WERI-Rb-1 (cell line): ENCODE results near the gene SNAP25.

Source experiments
- DNase-seq: peaks from one replicate; pipeline ENCODE4 v3.0.0-alpha.2; 2020
- H3K27ac ChIP-seq: fragments of 250-450 bp; sonication (Bioruptor Pico); 2 replicates; pipeline ENCODE4 v1.5.1; 2020; ENCODE audit warnings: mild to moderate bottlenecking, moderate library complexity
- H3K27me3 ChIP-seq: fragments of 250-450 bp; sonication (Bioruptor Pico); 2 replicates; pipeline ENCODE4 v1.5.1; 2021; ENCODE audit warnings: mild to moderate bottlenecking, low read depth, moderate library complexity; ENCODE audit not compliant: insufficient read depth, severe bottlenecking
- H3K36me3 ChIP-seq: fragments of 250-450 bp; sonication (Bioruptor Pico); 2 replicates; pipeline ENCODE4 v1.5.1; 2020; ENCODE audit warnings: mild to moderate bottlenecking, moderate library complexity
- H3K4me3 ChIP-seq: 2 replicates; pipeline ENCODE4 v1.5.1; 2011; ENCODE audit warnings: low read depth, mild to moderate bottlenecking, control low read depth, low read length
- H3K9me3 ChIP-seq: fragments of 250-450 bp; sonication (Bioruptor Pico); 2 replicates; pipeline ENCODE4 v1.5.1; 2021; ENCODE audit warnings: mild to moderate bottlenecking, moderate library complexity; ENCODE audit not compliant: severe bottlenecking
- TF ChIP-seq, protein P1 (sequence below): IDR thresholded peaks from 2 replicates; pipeline ENCODE4 v1.5.1; 2011; ENCODE audit warnings: low read depth, mild to moderate bottlenecking, control low read depth, inconsistent platforms, low read length

Gene SNAP25

DNA sequence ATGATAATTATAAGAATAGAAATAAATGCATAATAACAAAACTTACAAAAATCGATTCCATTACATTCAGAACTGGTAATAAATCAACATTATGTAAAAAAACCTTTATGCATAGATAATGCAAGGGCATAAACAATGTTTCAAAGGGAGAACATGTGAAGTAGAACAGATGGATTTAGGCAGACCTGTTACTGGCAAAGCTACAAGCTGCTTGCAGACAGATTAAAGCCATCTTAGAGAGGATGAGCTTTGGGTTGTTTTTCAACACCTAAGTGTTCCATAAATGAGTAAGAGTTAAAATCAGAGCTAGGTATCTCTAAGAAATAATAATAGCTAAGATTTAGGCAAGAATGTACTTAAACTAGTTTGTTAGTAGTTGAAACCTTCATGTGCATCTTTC lies 37.2 kb downstream of the SNAP25 start:
- Histone ChIP-seq H3K27me3 (no peaks in the 10 kb centered on the region), H3K9me3 (no peaks in the 10 kb centered on the region), H3K27ac (peak overlapping the region; percentile 39), H3K36me3 (no peaks in the 10 kb centered on the region), H3K4me3 (no peak overlapping the region)
- TF ChIP-seq, protein P1, sequence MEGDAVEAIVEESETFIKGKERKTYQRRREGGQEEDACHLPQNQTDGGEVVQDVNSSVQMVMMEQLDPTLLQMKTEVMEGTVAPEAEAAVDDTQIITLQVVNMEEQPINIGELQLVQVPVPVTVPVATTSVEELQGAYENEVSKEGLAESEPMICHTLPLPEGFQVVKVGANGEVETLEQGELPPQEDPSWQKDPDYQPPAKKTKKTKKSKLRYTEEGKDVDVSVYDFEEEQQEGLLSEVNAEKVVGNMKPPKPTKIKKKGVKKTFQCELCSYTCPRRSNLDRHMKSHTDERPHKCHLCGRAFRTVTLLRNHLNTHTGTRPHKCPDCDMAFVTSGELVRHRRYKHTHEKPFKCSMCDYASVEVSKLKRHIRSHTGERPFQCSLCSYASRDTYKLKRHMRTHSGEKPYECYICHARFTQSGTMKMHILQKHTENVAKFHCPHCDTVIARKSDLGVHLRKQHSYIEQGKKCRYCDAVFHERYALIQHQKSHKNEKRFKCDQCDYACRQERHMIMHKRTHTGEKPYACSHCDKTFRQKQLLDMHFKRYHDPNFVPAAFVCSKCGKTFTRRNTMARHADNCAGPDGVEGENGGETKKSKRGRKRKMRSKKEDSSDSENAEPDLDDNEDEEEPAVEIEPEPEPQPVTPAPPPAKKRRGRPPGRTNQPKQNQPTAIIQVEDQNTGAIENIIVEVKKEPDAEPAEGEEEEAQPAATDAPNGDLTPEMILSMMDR, result no peak
- DNase-seq, result no peak

DNA sequence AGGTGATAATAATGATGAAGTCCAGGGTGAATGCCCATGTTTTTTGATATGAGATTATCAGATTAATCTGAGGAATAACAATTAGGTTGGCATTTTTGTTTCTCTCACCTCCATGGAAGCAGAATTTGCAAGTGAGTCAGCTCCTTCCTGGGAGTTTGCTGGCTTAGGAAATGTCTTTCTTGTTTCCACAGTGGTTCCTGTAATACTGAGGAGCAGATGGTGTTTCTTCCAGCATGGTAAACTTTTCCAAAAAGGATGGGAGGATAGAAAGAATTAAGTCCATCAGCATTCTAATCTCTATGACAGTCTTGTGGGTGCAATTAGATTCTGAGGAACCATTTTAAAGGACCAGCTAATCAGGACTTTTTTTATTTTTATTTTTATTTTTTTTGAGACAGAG lies 40.5 kb downstream of the SNAP25 start:
- no peak overlapping the region for H3K27ac ChIP-seq
- TF ChIP-seq, protein P1, result no peak

DNA sequence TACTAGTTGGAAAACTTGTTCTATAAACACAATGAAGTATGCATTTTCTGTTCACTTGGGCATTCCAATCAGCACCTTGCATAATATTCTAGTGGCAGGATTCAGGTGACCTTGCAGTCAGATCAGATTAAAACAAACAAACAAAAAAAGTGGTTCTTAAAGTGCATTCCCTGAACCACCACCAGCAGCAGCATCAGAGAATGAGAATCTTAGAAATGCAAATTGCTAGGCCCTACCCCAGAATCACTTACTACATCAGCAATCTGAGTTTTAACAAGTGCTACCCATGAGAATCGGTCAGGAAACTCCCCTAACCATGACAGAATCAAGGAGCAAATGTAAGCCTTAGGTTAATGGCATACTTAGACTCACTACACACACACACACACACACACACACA lies 41.7 kb downstream of the SNAP25 start:
- Histone ChIP-seq H3K27ac (no peak overlapping the region), H3K27me3 (no peaks in the 10 kb centered on the region), H3K36me3 (no peaks in the 10 kb centered on the region), H3K9me3 (no peaks in the 10 kb centered on the region), H3K4me3 (no peak overlapping the region)
- DNase-seq, result no peak
- TF ChIP-seq, protein P1, result no peak

More for the DNA sequence above, 40.5 kb downstream of the SNAP25 start:
- no peak for DNase-seq
- Histone ChIP-seq H3K4me3 (no peak overlapping the region), H3K27me3 (no peaks in the 10 kb centered on the region), H3K9me3 (no peaks in the 10 kb centered on the region), H3K36me3 (no peaks in the 10 kb centered on the region)

DNA sequence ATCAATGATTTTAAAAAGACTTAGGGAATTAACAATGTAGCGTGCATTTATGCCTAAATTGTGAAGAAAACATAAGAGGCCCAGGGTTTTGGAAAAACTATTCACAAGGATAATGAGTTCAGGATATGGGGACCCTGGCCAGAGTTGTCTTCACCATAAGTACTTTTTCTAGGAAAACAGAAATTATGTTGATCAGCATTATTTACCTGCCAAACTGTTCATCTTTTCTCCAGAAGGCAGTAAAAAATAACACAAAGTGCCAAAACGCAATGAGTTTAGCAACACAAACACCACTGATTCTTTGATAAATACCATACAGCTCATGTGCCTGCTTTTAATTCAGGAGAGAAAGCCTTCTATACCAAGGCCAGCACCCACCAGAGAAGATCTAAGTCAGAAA lies 43.1 kb downstream of the SNAP25 start:
- no peaks in the 10 kb centered on the region for H3K27me3 ChIP-seq
- H3K36me3 ChIP-seq, result no peaks in the 10 kb centered on the region
- H3K4me3 ChIP-seq, result no peak overlapping the region
- no peaks in the 10 kb centered on the region for H3K9me3 ChIP-seq
- no peak for DNase-seq
- TF ChIP-seq, protein P1, result no peak
- no peak overlapping the region for H3K27ac ChIP-seq

DNA sequence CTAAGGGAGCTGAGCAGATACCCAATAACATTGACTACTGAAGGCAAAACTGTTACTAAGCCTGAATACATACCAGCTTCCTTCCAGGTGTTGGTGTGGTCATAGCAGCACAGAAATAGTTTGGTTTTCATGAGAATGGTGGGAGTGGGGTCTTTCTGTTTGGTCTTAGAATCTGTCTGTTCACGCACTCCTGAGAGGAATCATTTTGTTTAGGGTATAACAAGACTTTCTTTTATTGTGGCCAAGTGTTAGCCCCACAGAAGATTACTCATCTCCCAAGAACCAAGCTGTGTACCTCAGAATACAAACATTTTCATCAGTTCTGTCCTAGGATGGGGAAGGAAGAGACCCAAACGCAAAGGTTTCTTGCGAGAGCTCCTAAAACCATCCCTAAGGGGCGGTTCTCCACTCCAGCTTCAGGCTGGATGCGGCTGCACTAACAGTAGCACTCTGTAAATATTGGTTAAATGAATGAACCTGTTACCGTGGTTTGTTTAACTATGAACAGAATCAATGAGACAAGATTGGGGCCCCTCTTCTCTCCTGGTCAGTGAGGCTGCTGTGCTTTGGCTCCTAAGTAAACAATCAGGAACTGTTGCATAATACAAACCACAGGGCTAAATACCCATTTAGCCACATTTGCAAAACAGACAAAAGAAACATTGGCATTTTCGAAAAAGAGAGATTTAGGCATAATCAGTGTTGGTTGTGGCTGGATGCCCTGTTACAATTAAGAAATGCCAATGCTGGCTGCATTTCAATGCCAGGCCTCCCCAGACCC lies 44.9 kb downstream of the SNAP25 start:
- TF ChIP-seq, protein P1, result no peak
- Histone ChIP-seq H3K9me3 (no peaks in the 10 kb centered on the region), H3K27me3 (no peaks in the 10 kb centered on the region), H3K36me3 (no peaks in the 10 kb centered on the region), H3K4me3 (no peak overlapping the region), H3K27ac (no peak overlapping the region)
- no peak for DNase-seq

DNA sequence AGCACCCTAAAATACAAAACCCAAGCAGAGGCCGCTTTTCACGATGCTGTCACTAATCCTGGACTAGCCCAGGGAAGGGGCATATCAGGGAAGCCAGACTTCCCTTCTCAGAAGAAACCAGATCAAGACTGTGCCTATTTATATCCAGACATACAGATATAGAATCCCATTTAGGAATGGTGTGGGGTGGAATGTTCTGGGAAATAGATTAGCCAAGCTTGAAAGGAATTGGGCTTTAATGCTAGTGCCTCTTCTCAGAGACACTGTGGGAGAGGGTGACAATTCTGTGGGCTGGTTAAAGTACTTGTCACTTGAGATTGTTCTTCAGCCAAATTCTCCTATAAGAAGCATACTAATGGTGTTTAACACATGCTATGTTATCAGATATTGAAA lies 45.5 kb downstream of the SNAP25 start:
- TF ChIP-seq, protein P1, result no peak
- H3K27ac ChIP-seq, result no peak overlapping the region

More for the DNA sequence above, 45.5 kb downstream of the SNAP25 start:
- Histone ChIP-seq H3K36me3 (no peaks in the 10 kb centered on the region), H3K9me3 (no peaks in the 10 kb centered on the region), H3K27me3 (no peaks in the 10 kb centered on the region), H3K4me3 (no peak overlapping the region)
- DNase-seq, result no peak
